Skeletal muscle cell (primary cell): ENCODE results near the gene TCF23.
"Not testable (repeated sequence)": the region's sequence is repeated elsewhere in the genome, so short reads cannot be mapped to it uniquely, and the experiment has no call there.

Experiments
- DNase-seq: peaks from one replicate; pipeline ENCODE4 v3.0.0-alpha.2; 2010; ENCODE audit warnings: low read depth
- H3K4me3 ChIP-seq: 2 replicates; pipeline ENCODE4 v1.5.1; 2011; ENCODE audit warnings: low read depth, mild to moderate bottlenecking, control low read depth, low read length, moderate library complexity

TCF23 gene

DNA sequence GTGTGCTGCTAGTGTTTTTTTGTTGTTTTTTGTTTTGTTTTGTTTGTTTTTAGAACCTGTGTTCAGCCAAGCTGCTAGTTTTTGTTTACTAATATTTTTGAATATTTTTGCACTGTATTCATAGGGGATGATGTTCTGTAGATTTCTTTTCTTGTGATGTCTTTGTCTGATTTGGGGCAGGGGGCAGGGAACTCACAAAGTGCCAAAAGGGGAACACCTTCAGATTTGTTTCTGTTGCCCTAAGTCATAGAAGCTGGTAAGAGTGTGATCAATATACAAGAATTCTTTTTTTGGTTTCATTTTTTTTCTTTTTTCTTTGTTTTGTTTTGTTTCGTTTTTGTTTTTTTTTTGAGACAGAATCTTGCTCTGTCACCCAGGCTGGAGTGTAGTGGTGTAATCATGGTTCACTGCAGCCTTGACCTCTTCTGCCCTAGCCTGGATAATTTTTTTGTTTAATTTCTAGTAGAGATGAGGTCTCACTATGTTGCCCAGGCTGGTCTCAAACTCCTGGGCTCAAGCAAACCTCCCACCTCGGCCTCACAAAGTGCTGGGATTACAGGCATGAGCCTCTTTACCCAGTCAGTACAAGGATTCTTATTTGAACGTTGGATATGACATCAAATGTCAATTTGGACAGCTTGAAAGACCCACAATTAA lies 30.7 kb downstream of the TCF23 start:
- no peak overlapping the region for H3K4me3 ChIP-seq
- DNase-seq: no peak

DNA sequence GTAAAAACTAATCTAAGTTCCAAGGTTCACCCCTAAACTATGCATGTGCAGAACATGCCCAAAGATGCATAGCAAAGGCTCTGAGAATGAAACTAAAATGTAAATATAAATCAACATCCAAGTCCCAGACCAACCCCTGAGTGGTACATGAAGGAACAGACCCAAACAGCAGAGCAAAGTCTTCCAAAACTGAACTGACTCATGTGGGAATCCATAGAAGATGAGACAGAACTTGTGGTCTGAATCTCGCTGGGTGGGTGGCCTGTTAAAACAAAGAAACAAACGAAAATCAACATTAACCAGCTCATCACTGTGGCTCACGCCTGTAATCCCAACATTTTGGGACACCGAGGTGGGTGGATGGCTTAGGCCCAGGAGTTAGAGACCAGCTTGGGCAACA lies 33.5 kb downstream of the TCF23 start:
- peak; percentile 43 for DNase-seq
- no peak overlapping the region for H3K4me3 ChIP-seq

- H3K4me3 ChIP-seq: no peak overlapping the region
Observed at GRCh38 chr2:27184115-27184514, 35.3 kb downstream of the TCF23 start.

DNA sequence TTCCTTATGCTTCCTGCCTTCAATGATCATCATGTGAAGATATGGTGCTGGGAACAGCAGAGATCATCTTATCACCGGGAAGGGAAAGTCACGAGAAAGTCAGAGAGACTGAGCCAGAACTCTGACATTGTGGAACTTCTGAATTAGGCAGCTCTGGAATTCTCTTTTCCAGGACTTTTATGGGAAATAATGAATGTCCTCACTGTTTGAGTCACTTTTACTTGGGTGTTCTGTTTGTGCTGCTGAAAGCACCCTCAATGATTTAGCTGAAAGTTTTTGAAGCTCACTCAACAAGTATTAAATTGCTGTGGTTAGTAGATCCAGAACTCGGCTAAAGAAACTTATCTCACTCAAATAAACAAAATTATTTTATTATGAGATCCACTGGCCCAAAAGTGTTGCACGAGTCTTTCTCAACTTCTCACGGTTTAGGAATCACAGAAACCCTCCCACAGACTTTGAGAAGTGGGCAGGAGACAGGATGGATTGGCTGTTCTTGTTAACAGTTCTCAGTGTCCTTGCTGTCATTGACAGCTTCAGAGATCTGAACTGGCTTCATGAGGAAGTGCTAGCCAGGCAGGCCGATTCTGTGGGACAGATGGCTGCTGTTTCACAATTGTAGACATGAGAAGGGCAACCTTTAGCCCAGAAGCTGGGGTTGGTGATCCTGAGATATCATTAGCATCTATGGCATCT lies 36.7 kb downstream of the TCF23 start:
- no peak for DNase-seq
- H3K4me3 ChIP-seq: no peak overlapping the region

More at GRCh38 chr2:27184115-27184514, 35.3 kb downstream of the TCF23 start:
- no peak for DNase-seq

DNA sequence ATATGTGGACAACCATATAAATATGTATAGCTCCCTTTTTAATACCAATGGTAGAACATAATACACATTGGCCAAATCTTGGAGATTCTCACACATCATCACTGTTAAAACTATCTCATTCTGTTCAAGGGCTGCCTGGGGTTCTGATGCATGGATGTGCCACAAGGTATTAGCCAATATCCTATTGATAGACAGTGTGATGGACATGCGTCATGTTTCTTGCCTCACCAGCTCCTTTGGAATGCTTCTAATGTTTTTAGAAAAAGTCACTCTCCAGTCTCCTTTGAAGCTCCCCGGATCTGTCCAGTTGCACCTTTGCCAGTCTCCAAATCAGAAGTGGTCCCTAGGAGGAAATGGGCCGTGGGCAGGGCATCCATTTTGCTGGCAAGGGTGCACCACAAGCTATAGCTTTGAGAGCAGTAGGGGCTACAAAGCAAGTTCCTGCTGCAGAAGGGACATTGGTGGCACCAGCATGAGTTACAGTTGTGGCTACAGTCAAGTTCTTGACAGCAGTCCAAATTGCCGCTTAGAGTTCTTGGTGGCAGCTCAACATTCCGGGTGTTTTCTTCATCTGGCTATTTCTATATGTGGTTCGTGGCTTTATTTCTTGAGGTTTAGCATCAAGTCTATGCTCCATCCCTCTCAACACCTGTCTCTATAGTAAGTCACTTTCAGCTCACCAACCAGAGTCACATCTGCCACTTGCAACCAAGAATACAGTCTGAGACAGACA lies 38.0 kb downstream of the TCF23 start:
- no peak overlapping the region for H3K4me3 ChIP-seq

GRCh38 chr2:27189989-27190388 lies 41.2 kb downstream of the TCF23 start:
- no peak for DNase-seq
- H3K4me3 ChIP-seq: no peak overlapping the region

More for the DNA sequence above, 38.0 kb downstream of the TCF23 start:
- no peak for DNase-seq

- no peak for DNase-seq
- H3K4me3 ChIP-seq: no peak overlapping the region
Observed at GRCh38 chr2:27191070-27191829, 42.4 kb downstream of the TCF23 start.

DNA sequence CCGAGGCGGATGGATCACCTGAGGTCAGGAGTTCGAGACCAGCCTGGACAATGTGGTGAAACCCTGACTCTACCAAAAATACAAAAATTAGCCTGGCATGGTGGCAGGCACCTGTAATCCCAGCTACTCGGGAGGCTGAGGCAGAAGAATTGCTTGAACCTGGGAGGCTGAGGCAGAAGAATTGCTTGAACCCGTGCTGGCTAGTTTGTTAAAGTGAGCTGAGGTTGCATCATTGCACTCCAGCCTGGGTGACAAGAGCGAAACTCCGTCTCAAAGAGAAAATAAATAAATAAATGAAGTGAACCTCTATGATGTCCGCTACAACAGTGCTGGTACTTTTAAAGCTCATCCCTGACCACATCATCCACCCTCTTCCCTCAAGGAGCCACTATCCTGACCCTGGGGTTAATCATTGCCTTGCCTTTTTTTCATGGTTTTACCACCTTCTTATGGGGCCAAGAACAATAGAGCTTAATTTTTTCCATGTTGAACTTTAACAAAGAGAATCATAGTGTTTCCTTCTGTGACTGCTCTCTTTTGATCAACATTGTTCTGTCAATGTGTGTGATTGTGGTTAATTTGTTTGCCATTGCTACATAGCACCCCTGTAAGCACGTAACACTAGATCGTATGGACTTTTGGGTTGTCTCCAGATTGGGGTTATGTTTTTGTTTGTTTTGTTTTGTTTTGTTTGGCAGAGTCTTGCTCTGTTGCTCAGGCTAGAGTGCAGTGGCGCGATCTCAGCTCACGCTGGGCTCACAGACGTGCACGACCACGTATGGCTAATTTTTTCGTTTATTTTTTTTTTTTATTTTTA lies 45.9 kb downstream of the TCF23 start:
- no peak for DNase-seq
- no peak overlapping the region for H3K4me3 ChIP-seq

- not testable (repeated sequence) for DNase-seq, H3K4me3 ChIP-seq
Observed at GRCh38 chr2:27195799-27196198, 47.0 kb downstream of the TCF23 start.

GRCh38 chr2:27198068-27198467 lies 49.3 kb downstream of the TCF23 start:
- not testable (repeated sequence) for DNase-seq

DNA sequence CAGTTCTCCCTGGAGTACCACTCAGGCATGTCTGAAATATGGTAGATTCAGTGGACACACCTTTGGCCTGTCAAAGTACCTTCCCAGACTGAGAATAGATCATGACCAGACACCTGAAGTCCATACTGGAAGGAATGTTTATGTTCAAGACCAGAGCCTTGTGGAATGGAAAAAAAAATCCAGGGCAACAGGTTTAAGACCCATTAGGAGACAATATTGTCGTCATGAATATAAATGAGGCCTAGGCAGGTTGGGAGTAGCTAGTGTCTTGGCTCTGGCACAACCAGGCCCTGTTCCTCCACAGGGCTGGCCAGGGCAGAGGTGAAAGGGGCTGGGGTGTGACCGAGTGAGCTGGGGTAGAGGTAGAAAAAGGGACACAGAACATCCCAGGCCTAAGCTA lies 49.8 kb downstream of the TCF23 start:
- H3K4me3 ChIP-seq: no peak overlapping the region
- DNase-seq: no peak

More at GRCh38 chr2:27198068-27198467, 49.3 kb downstream of the TCF23 start:
- not testable (repeated sequence) for H3K4me3 ChIP-seq

- DNase-seq: no peak
- no peak overlapping the region for H3K4me3 ChIP-seq
Observed at GRCh38 chr2:27199241-27199640, 50.4 kb downstream of the TCF23 start.

DNA sequence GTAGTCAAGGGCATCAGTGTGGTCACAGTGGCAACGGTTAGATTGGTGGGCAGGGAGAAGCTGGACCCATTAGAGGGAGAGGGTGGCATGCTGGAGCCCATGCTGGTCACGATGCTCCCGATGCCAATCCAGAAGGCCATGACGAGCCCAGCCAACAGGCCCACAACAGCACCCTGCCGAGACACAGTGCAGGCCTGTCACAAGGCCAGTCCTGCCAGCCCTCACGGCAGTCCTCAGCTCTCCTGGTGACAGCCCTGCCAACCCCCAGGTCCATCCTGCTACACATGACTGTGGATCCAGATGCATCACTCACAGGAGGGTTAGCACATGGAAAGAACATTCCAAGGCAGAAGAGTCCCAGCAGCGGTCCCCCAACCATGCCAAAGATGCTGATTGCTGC lies 52.9 kb downstream of the TCF23 start:
- no peak for DNase-seq
- H3K4me3 ChIP-seq: no peak overlapping the region

GRCh38 chr2:27202854-27203253 lies 54.0 kb downstream of the TCF23 start:
- no peak overlapping the region for H3K4me3 ChIP-seq
- no peak for DNase-seq

- no peak overlapping the region for H3K4me3 ChIP-seq
- no peak for DNase-seq
Observed at GRCh38 chr2:27203741-27204140, 54.9 kb downstream of the TCF23 start.

DNA sequence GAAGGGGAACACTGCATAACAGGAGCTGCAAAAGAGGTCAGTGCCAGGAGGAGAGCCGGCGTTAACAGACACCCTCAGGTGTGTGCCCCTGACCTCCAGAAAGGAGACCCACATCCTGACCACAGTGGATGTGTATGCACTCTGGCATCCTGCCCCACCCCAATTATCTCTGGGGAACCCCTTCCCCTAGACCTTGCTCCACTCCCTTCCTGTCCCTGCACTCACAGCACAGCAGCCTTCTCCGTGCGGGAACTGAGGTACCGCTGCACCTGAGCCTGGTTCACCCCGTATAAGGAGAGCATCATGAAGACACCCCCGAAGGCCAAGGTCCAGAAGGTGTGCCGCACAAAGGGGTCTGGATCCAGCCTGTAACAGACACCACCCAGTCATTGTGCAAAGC lies 55.8 kb downstream of the TCF23 start:
- no peak overlapping the region for H3K4me3 ChIP-seq
- no peak for DNase-seq

GRCh38 chr2:27205206-27205605 lies 56.4 kb downstream of the TCF23 start:
- no peak overlapping the region for H3K4me3 ChIP-seq
- no peak for DNase-seq

DNA sequence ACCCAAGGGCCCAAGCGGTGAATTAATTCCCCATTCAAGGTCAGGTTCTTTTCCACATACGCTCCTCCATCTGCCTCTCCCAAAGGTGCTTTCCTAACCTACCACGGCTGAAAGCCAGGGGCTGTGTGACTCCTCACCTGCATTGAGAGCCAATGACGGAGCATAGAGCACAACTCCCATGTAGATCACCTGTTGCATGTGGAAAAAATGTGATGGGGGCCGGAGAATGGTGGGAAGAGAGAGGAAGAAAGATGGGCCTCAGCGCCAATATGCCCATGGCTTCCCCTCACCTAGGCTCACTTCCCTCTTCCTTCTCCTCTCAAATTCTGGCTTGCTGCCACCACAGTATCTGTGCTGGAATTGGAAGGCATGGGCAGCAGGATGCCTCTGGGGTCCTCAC lies 57.5 kb downstream of the TCF23 start:
- no peak for DNase-seq
- H3K4me3 ChIP-seq: no peak overlapping the region
